ENCODE results near the gene PLA2G7.
"Not testable (repeated sequence)": the region's sequence is repeated elsewhere in the genome, so short reads cannot be mapped to it uniquely, and the experiment has no call there.

Gene PLA2G7

DNA sequence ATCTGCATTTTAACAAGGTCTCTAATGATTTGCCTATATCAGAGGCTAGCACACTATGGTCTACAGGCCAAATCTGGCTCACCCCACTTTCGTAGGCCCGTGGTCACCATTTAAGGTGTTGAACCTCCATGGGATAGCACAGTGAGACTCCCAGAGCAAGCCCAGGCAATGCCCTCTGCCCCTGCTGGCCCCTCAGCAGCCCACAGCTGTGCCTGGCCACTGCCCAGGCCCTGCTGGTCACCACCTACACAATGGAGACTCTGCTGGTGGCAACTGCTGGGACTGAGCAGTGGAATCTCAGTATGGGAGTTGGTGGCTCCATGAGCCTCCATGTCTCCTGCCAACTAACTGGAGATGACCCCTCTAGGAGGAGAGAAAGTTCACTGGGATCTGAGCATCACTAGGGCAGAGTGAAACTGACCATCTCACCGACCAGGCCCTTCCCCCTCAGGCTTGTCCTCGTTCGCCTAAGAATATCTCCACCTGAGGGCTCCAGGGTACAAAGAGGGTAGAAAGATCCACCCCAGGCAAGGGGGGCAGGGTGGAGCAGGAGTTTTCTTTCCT lies 13.8 kb upstream of the PLA2G7 start:
- no peak for DNase-seq (ENCODE audit: low spot score)

DNA sequence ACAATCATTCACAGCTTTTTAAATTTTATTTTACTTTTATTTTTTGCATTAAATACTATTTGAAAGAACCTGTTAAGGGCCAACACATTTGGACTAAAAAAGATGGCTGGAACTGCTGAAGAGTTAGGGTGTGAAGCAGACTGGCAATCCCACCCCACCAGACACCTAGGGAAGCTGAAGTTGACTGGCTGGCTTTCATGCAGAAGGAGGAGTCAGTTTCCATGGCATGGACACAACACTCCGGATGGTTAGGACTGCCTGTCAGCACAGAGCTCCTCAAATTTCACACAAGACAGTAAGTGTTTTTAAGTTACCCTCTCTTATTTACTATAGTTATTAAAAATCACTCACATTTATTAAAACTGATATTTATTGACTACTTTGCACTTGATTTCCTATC lies 11.5 kb upstream of the PLA2G7 start, which contains the start of gene ANKRD66:
TSS of gene ANKRD66 (plus strand) at position 238 of the 400 bp plus-strand sequence. CDS start 5,016 bp downstream, outside the sequence.
- no peak for DNase-seq (ENCODE audit: low spot score)

- no peak for DNase-seq (ENCODE audit: low spot score)
These were observed 10.8 kb upstream of the PLA2G7 start for GRCh38 chr6:46745973-46746372.

GRCh38 chr6:46744159-46744725 lies 9.1 kb upstream of the PLA2G7 start:
- DNase-seq (ENCODE audit: low spot score), result not testable (repeated sequence)

GRCh38 chr6:46743425-46744158 lies 8.4 kb upstream of the PLA2G7 start:
- DNase-seq (ENCODE audit: low spot score), result no peak

GRCh38 chr6:46741910-46742309 lies 6.7 kb upstream of the PLA2G7 start:
- no peak for DNase-seq (ENCODE audit: low spot score)

- no peak for DNase-seq (ENCODE audit: low spot score)
These were observed 6.3 kb upstream of the PLA2G7 start for GRCh38 chr6:46741482-46741881.

DNA sequence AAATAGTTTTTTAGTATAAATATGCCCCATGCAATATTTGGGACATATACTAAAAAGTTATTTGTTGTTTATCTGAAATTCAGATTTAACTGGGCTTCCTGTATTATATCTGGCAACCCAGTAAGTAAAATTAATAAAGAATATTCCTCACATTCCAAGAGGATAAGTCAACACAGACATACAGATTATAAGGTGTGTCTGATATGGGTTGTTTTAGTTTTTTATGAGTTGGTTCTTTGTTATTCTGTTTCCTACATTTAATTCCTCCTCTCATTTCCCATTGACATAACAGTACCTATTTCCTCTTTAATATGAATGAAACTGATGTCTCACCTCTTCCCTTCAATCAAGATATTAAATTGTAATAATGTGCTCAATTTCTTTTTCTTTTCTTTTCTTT lies 1.7 kb upstream of the PLA2G7 start:
- no peak for DNase-seq (ENCODE audit: low spot score)

DNA sequence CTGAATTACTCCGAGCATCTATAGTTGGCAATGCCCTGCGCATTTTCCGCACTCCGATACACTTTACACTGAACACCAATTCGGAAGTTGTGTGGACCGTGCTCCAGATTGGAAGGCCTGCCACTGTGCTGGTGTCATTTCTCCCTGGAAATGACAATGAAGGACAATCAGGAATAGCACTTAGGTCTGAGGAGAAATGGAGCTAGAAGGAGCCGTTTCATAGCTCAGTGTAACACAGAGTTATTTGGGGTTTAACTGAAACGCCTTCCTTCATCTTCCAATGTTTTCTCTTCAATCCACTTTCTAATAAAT lies 501 bp upstream of the PLA2G7 start:
- no peak for DNase-seq (ENCODE audit: low spot score)

DNA sequence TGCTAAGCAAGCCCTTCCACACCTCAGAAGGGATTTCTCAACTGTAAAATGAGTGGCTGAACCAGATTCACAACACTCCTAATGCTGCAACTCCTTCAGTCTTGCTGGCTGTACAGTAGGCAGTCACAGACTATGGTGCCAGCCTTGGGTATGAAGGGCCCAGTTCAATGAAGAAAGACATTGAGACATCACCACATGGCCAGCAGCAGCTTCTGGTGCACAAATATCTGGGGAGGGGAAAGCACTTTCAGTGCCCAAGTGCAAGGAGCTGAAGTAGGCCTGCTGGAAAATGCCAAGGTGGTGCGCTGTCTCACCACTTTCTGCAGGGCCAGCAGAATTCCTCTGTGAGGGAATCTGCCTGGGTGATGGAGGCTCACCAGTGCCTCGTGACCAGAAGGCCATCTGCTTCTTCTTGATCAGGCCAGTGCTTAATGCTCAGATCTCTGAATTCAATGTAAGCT lies 1.8 kb downstream of the PLA2G7 start:
- no peak for DNase-seq (ENCODE audit: low spot score)

DNA sequence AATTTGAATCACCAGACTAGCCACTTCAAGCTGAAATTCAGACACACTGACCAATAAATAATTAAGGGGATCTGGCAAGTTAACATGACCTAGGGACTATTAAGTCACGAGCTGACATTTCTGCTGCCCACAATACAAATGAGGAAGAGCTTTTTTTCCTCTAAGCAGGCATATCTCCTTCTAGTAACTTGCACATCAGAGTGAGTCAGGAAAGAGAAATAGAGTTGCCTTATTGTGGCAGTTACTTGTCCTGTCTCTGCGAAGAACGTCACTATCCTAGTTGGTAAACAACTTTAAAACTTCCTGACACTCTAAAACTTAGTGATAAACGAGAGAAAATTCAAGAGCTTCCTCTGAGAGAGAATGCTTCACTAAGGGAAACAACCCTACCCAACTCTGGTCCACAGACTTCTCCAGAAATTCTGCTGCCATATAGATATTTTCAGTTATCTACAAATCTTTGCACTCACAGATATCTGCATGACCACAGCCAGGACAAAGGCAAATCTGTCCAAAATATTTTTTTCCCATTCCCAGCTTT lies 4.2 kb downstream of the PLA2G7 start:
- DNase-seq (ENCODE audit: low spot score), result no peak

- no peak for DNase-seq (ENCODE audit: low spot score)
These were observed 5.3 kb downstream of the PLA2G7 start for GRCh38 chr6:46729787-46730326.

DNA sequence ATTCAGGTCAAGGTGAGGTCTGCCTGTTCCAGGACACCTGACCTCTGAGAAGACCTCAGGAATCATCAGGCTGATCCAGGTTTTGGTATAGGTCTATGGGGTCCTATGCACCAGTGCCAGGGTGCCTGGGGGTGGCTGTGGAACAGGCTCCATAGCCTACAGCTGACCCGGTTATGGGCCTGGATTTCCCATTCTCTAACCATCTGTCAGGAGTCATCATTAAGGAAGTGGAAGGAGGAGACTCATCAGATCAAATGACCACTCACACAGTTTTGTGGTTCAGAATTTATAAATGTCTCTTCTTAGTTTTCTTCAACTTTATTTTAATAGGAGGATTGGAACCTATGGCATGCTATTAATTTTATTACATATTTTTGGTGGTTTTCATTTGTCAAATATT lies 14.8 kb downstream of the PLA2G7 start:
- no peak for DNase-seq (ENCODE audit: low spot score)

DNA sequence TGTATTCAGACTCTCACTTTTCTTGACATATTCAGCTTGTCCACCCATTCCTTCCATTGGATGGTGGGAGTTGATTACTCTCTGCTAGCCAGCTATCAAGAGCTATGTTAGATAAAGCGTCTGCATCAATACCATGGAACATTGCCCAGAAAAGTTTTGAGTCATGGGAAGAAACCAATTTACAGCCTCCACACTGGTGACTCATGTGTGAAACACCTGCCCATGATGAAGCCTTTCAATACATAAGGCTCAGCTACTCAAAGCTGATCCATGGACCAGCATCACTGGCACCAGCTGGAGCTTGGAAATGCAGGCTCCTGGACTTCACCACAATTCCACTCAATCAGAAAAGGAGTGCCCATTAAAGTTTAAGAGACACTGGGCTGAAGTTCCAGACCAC lies 16.1 kb downstream of the PLA2G7 start:
- DNase-seq (ENCODE audit: low spot score), result peak; percentile 72

- DNase-seq (ENCODE audit: low spot score), result peak; percentile 46
These were observed 20.0 kb downstream of the PLA2G7 start for GRCh38 chr6:46715141-46715540.

- no peak for DNase-seq (ENCODE audit: low spot score)
These were observed 23.7 kb downstream of the PLA2G7 start for GRCh38 chr6:46711491-46711890.

GRCh38 chr6:46706464-46706863 lies 28.7 kb downstream of the PLA2G7 start:
- no peak for DNase-seq (ENCODE audit: low spot score)

DNA sequence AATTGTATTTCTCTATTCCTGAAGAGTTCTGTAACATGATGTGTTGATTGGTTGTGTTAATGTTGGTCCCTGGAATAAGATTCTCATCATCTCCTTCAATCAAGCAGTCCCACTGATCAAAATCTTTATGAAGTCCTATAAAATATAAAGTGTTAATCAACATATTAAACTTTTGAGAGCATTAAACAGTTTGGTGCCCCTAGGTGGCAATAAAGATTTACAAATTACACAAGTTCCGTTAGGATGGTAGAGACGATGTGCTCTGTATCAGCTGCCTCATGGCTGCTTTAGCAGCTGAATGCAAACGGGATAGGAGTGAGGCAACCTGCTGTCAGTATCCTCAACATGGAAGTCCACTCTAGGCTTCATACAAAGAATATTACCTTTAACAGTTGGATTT lies 30.6 kb downstream of the PLA2G7 start:
- DNase-seq (ENCODE audit: low spot score), result peak; percentile 61

DNA sequence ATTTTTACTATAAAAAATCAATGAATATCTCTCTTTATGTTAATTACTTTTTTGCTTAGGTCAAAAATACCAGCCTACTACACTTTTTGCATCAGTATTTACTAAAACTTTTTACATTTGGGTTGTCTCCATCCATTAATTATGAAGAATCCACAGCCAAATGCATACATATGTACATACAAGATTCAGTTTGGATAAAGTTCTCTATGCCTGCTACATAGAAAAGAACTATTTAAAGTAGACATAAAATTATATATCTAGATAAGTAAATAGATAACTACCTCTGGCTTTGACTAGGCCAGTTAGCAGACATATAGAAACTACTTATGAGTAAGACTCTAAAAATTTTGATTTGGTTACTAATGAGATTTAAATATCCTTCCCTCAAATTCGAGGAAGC lies 35.2 kb downstream of the PLA2G7 start:
- DNase-seq (ENCODE audit: low spot score), result no peak

DNA sequence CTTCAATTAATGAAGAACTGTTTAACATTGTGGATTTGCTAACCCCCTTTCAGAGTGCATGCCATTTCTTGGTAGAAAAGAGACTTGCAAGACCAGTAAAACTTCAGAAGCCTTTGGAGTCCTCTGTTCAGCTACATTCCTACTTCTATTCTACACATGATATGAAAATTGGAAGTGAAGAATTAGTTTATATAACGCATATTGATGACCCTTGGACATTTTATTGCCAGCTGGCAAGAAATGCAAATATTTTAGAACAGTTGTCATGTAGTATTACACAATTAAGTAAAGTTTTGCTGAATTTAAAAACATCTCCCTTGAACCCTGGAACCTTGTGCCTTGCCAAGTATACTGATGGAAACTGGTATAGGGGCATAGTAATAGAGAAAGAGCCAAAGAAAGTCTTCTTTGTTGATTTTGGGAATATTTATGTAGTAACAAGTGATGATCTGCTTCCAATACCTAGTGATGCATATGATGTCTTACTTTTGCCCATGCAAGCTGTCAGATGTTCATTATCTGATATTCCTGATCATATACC lies 44.2 kb downstream of the PLA2G7 start:
- DNase-seq (ENCODE audit: low spot score), result no peak

GRCh38 chr6:46690141-46690755 lies 44.9 kb downstream of the PLA2G7 start:
- DNase-seq (ENCODE audit: low spot score), result no peak

GRCh38 chr6:46689657-46690056 lies 45.5 kb downstream of the PLA2G7 start:
- DNase-seq (ENCODE audit: low spot score), result no peak
